Measurements from ENCODE around the gene GRIK5.

DNA sequence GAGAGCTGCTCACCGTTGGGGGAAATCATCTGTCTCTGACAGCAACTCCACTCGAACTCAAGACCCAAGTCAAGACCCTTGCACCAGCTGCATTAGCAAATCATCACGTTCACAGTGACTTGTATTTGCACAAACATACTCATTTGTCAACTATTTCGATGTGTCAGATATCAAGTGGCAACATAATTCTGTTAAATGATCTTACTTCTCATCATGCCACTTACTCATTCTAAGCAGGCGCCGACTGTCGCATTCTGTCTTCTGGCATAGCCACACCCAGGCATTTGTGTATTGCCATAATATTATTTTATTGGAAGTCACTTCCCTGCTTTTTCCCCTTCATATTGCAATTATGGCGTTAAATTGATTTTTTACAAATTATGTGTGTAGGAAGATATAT is 53.0 kb downstream of the GRIK5 start:
- TF ChIP-seq YY1 (IDR thresholded peaks at IDR 0.05; ENCODE audit: insufficient read depth, insufficient read length) = no peak
- TF ChIP-seq ZNF274 (IDR thresholded peaks at IDR 0.05; ENCODE audit: low read depth, low read length) = no peak

Data from NT2/D1 (cell line).